Gastrocnemius medialis (tissue), 4 donors: ENCODE measurements around the gene TSC22D4.

Experiments used
- CTCF ChIP-seq, 5 experiments: fragments of 450-650 bp in 3 of 5; fragments of 200-600 bp in 2 of 5; sonication (generic) in 2 of 5; IDR thresholded peaks in 4 of 5; conservative IDR thresholded peaks in 1 of 5; 1 replicate in 4 of 5; 2 replicates in 1 of 5; pipeline ENCODE4 v1.5.1; 2016 to 2019; ENCODE audit warnings: antibody characterized with exemption in 5 of 5, mild to moderate bottlenecking in 3 of 5, moderate library complexity in 3 of 5
- POLR2A ChIP-seq, 2 donors: fragments of 450-650 bp; IDR thresholded peaks; one replicate each; pipeline ENCODE4 v1.6.1; 2017; ENCODE audit warnings: antibody characterized with exemption in 2 of 2, mild to moderate bottlenecking in 2 of 2, moderate library complexity in 2 of 2

DNA sequence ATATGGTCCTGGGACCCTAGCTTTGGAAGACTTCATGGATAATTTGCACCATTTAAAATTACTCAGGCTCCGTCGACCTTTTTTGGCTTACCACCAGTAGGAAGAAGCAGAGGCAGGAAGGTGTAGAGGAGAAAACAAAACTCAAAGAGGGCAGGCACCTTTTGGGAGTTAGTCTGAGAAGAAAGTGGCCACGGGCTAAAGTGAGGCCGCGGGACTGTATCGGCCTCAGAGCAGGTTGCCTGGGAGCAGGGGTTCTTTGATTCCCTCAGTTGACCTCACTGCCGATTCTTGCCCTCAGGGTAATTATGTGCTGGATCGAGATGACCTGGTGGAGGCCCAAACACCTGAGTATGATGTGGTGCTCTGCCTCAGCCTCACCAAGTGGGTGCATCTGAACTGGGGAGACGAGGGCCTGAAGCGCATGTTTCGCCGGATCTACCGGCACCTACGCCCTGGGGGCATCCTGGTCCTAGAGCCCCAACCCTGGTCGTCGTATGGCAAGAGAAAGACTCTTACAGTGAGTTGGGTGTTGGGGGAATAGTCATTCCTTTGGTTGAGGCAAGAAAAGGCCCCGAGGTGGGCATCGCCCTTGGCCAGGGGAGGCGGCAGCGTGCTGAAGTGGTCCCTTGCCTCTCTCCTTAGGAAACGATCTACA lies 46.3 kb downstream of the TSC22D4 start:
- TF ChIP-seq CTCF (IDR thresholded peaks at IDR 0.05 in 4 of 5, conservative IDR thresholded peaks at IDR 0.05 in 1 of 5): no peak
- TF ChIP-seq POLR2A (IDR thresholded peaks at IDR 0.05): no peak
